B cell (primary cell): Measurements from ENCODE around the gene ECHDC1. TPM values are rescaled to one million over a fixed set of nuclear protein-coding genes. Genes with fewer than 3 reads are reported as not detected.

Experiments
- ATAC-seq: fragments of 200-7000 bp; cut with Tn5 transposase; one replicate; pipeline ENCODE4 v1.10.0; 2021; ENCODE audit warnings: low read depth, mild to moderate bottlenecking, moderate number of reproducible peaks, moderate library complexity
- CTCF ChIA-PET: fragments of 350-600 bp; sonication (Branson Sonifier 250); formaldehyde crosslinking; loops from one replicate; lab custom pipeline; 2021; ENCODE audit warnings: antibody characterized with exemption, inconsistent platforms; lab: Charles Lee
- POLR2A ChIA-PET: fragments of 350-600 bp; sonication (Branson Sonifier 250); formaldehyde crosslinking; loops from one replicate; lab custom pipeline; 2021; ENCODE audit warnings: antibody characterized with exemption; lab: Charles Lee
- DNase-seq: peaks from one replicate; pipeline ENCODE4 v3.0.0; 2013
- H2AFZ ChIP-seq: 2 replicates; pipeline ENCODE4 v1.6.1; 2012; ENCODE audit warnings: mild to moderate bottlenecking, low read depth, low read length; ENCODE audit not compliant: insufficient read depth, poor library complexity, severe bottlenecking
- H3K27ac ChIP-seq, 2 donors: 1 replicate in 1 of 2; 2 replicates in 1 of 2; pipeline ENCODE4 v1.5.1; 2012 to 2013; ENCODE audit warnings: low read length in 2 of 2, mild to moderate bottlenecking in 2 of 2, moderate library complexity in 1 of 2
- H3K27me3 ChIP-seq, 4 experiments: fragments of 200-600 bp in 1 of 4; sonication (generic) in 1 of 4; replicated peaks in 1 of 4; 1 replicate in 2 of 4; 2 replicates in 2 of 4; pipeline versions ENCODE4 v1.6.1 to v1.7.0; 2013 to 2016; ENCODE audit warnings: low read length in 3 of 4, mild to moderate bottlenecking in 2 of 4, mixed read lengths in 1 of 4, moderate library complexity in 1 of 4; ENCODE audit not compliant: insufficient read depth in 4 of 4, control insufficient read depth in 3 of 4; ENCODE audit errors: control extremely low read depth in 1 of 4
- H3K36me3 ChIP-seq, 2 experiments: replicated peaks in 1 of 2; 1 replicate in 1 of 2; 2 replicates in 1 of 2; pipeline versions ENCODE4 v1.6.1 to v1.7.1; 2013; ENCODE audit warnings: low read length in 1 of 2; ENCODE audit not compliant: insufficient read depth in 2 of 2, control insufficient read depth in 1 of 2; ENCODE audit errors: control extremely low read depth in 1 of 2, extremely low read depth in 1 of 2
- H3K4me1 ChIP-seq, 2 donors: fragments of 200-600 bp in 1 of 2; sonication (generic) in 1 of 2; 1 replicate in 1 of 2; 2 replicates in 1 of 2; pipeline versions ENCODE4 v1.5.1 to v1.6.1; 2013 to 2017; ENCODE audit warnings: low read length in 2 of 2; ENCODE audit not compliant: control insufficient read depth in 2 of 2, insufficient read depth in 2 of 2
- H3K4me2 ChIP-seq: replicated peaks from 2 replicates; pipeline ENCODE3; 2012; ENCODE audit warnings: mild to moderate bottlenecking, low read depth, low read length; ENCODE audit not compliant: poor library complexity, severe bottlenecking
- H3K4me3 ChIP-seq, 5 experiments: fragments of 200-600 bp in 1 of 5; sonication (generic) in 1 of 5; 1 replicate in 3 of 5; 2 replicates in 2 of 5; pipeline versions ENCODE4 v1.5.1 to v1.7.0; 2011 to 2016; ENCODE audit warnings: low read length in 4 of 5, mild to moderate bottlenecking in 4 of 5, low read depth in 2 of 5, control low read depth in 1 of 5, moderate library complexity in 1 of 5; ENCODE audit not compliant: insufficient read depth in 1 of 5; ENCODE audit errors: control extremely low read depth in 1 of 5, extremely low read depth in 1 of 5
- H3K79me2 ChIP-seq: fragments of 200-600 bp; sonication (generic); one replicate; pipeline ENCODE4 v1.6.0; 2016; ENCODE audit warnings: low read length; ENCODE audit not compliant: control insufficient read depth, insufficient read depth
- H3K9ac ChIP-seq: fragments of 200-600 bp; sonication (generic); 2 replicates; pipeline ENCODE4 v1.6.1; 2017; ENCODE audit warnings: mild to moderate bottlenecking, low read length, moderate library complexity
- H3K9me3 ChIP-seq, 3 donors: one replicate each; pipeline versions ENCODE4 v1.6.1 to v1.7.1; 2013; ENCODE audit warnings: low read length in 2 of 3; ENCODE audit not compliant: control insufficient read depth in 2 of 3, insufficient read depth in 1 of 3; ENCODE audit errors: control extremely low read depth in 1 of 3
- H4K20me1 ChIP-seq: 2 replicates; pipeline ENCODE4 v1.6.0; 2012; ENCODE audit warnings: mild to moderate bottlenecking, low read length; ENCODE audit not compliant: insufficient read depth, control insufficient read depth, poor library complexity, severe bottlenecking
- H3K27ac Mint-ChIP-seq: one replicate; pipeline ENCODE4 v1.8.0; 2021; ENCODE audit warnings: mixed read lengths
- H3K27me3 Mint-ChIP-seq: one replicate; pipeline ENCODE4 v1.8.0; 2021; ENCODE audit warnings: mixed read lengths
- H3K4me1 Mint-ChIP-seq: one replicate; pipeline ENCODE4 v1.8.0; 2021; ENCODE audit warnings: mixed read lengths
- H3K4me3 Mint-ChIP-seq: one replicate; pipeline ENCODE4 v1.8.0; 2021; ENCODE audit warnings: mixed read lengths
- H3K9me3 Mint-ChIP-seq: one replicate; pipeline ENCODE4 v1.8.0; 2022; ENCODE audit warnings: mixed read lengths; ENCODE audit not compliant: insufficient read depth
- CTCF ChIP-seq: fragments of 200-600 bp; IDR thresholded peaks from one replicate; pipeline ENCODE4 v1.8.0; 2022; ENCODE audit warnings: antibody characterized with exemption, mild to moderate bottlenecking
- EZH2 ChIP-seq: IDR thresholded peaks from 2 replicates; pipeline ENCODE4 v1.6.1; 2012; ENCODE audit warnings: borderline replicate concordance, low read depth, mild to moderate bottlenecking, moderate library complexity, low read length; ENCODE audit not compliant: insufficient read depth, poor library complexity, severe bottlenecking
- WGBS: methylation state at CpG from one replicate; pipeline ENCODE4 v1.1.5; 2013; ENCODE audit warnings: missing lambda C conversion rate; ENCODE audit not compliant: insufficient coverage; 5-methylcytosine and 5-hydroxymethylcytosine counted together
- intact Hi-C: fragments of 100-400 bp; cut with micrococcal nuclease; formaldehyde crosslinking; loops from one replicate; pipeline ENCODE4 v1.10.0; 2022
- polyA plus RNA-seq: library from polyadenylated mRNA; depleted of rRNA; stranded (reverse); fragments of >200 nt; gene quantifications from 2 replicates; pipeline ENCODE4 v1.2.3, GENCODE V29; 2012
- total RNA-seq, 2 donors: library from RNA; stranded (reverse); fragments of 120-200 nt in 1 of 2; gene quantifications; 1 replicate in 1 of 2; 2 replicates in 1 of 2; pipeline versions ENCODE4 v1.2.3 to v1.2.4, GENCODE V29; 2013 to 2022

Gene ECHDC1
- total and polyA plus RNA-seq, 2 donors (not counting 1 experiment from before 2014, with no cell fraction given) = 26.9 to 60.0 TPM

GRCh38 chr6:127277878-127278843 is 65.2 kb downstream of the ECHDC1 start:
- Histone ChIP-seq H3K27ac (no peak overlapping the region), H3K4me1 (peaks cover 0 to 6% of the 10 kb centered on the region in 2 donors), H3K9me3 (no peaks in the 10 kb centered on the region), H3K27me3 (no peaks in the 10 kb centered on the region), H3K36me3 (peaks cover 5 to 26% of the 10 kb centered on the region in 2 experiments), H4K20me1 (peaks cover 33% of the 10 kb centered on the region), H3K4me3 (no peak overlapping the region), H3K4me2 (no peak overlapping the region), H3K79me2 (peaks cover 41% of the 10 kb centered on the region), H3K9ac (no peak overlapping the region), H2AFZ (no peak overlapping the region)
- no peak overlapping the region for H3K4me3 Mint-ChIP-seq
- DNase-seq (no peak), ATAC-seq (no peak)
- no peak overlapping the region for H3K27ac Mint-ChIP-seq
- WGBS = no CpG with 5 or more reads among the region's 3 CpGs
- CTCF ChIA-PET = interaction anchor here (1.1 kb wide), 1 partner anchor 142 kb away, joined by 3 read pairs; no protein-coding TSS in a partner anchor
- POLR2A ChIA-PET = no interaction called here
- no peaks in the 10 kb centered on the region for H3K27me3 Mint-ChIP-seq
- TF ChIP-seq CTCF (no peak), EZH2 (no peak)
- no peaks in the 10 kb centered on the region for H3K9me3 Mint-ChIP-seq
- H3K4me1 Mint-ChIP-seq = peaks cover 19% of the 10 kb centered on the region
- intact Hi-C loops = no loop called here

- Histone ChIP-seq H2AFZ (no peak overlapping the region), H3K4me2 (no peak overlapping the region), H3K9ac (no peak overlapping the region), H3K9me3 (no peaks in the 10 kb centered on the region), H3K27ac (no peak overlapping the region), H3K4me3 (no peak overlapping the region), H3K79me2 (peaks cover 54% of the 10 kb centered on the region), H4K20me1 (peaks cover 40% of the 10 kb centered on the region), H3K27me3 (no peaks in the 10 kb centered on the region), H3K4me1 (peaks cover 0 to 6% of the 10 kb centered on the region in 2 donors), H3K36me3 (peaks cover 0 to 9% of the 10 kb centered on the region in 2 experiments)
- ATAC-seq (no peak), DNase-seq (no peak)
- ChIA-PET POLR2A (interaction anchor here (0.6 kb wide), 1 partner anchor 9 kb away, joined by 6 read pairs; no protein-coding TSS in a partner anchor), CTCF (interaction anchor here (2.1 to 2.9 kb wide), 2 partner anchors 10 to 27 kb away, joined by 7 to 14 read pairs; partner anchors contain the start of gene RNF146)
- Mint-ChIP-seq H3K4me1 (peaks cover 28% of the 10 kb centered on the region), H3K9me3 (no peaks in the 10 kb centered on the region), H3K27me3 (no peaks in the 10 kb centered on the region), H3K4me3 (no peak overlapping the region), H3K27ac (no peak overlapping the region)
- TF ChIP-seq EZH2 = no peak
- no peak for TF ChIP-seq CTCF
- 100% methylated on average over 1 of the region's 1 CpG for WGBS
- intact Hi-C loops = no loop called here
Measured at GRCh38 chr6:127276331-127276730, 67.1 kb downstream of the ECHDC1 start.
